GM12801 (cell line): Measurements from ENCODE around the gene MYH9.

ENCODE experiments used
- TF ChIP-seq, protein P1 (sequence below): IDR thresholded peaks from one replicate; pipeline ENCODE4 v1.5.1; 2011; ENCODE audit warnings: control low read depth; ENCODE audit not compliant: insufficient read length; ENCODE audit errors: extremely low read depth

MYH9 gene

DNA sequence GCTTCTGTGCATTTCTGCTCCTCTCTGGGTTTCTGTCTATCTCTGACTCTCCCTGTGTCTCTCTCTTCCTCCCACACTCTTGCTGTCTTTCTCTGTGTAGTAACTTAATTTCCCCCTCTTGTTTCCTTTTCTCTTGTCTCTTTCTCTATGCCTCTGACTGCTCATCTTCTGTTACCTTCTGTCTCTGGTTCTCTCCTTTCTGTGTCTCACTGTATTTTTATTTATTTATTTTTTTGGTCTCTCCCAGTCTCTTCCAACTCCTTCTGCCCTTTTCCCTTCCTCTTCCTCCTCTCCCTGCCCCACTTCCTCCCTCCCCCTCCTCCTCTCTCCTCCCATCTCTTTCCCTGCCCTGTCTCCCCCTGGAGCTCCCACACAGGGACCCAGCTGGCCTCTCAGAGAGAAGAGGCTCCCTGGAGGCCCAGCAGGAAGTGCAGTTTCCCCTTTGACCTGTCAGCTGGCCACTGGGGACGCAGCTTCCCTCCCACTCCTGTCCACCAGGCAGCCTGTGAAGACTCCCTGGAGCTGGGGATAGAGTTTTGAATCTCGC, 38.3 kb upstream of the MYH9 start:
- TF ChIP-seq, protein P1, sequence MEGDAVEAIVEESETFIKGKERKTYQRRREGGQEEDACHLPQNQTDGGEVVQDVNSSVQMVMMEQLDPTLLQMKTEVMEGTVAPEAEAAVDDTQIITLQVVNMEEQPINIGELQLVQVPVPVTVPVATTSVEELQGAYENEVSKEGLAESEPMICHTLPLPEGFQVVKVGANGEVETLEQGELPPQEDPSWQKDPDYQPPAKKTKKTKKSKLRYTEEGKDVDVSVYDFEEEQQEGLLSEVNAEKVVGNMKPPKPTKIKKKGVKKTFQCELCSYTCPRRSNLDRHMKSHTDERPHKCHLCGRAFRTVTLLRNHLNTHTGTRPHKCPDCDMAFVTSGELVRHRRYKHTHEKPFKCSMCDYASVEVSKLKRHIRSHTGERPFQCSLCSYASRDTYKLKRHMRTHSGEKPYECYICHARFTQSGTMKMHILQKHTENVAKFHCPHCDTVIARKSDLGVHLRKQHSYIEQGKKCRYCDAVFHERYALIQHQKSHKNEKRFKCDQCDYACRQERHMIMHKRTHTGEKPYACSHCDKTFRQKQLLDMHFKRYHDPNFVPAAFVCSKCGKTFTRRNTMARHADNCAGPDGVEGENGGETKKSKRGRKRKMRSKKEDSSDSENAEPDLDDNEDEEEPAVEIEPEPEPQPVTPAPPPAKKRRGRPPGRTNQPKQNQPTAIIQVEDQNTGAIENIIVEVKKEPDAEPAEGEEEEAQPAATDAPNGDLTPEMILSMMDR = no peak

GRCh38 chr22:36424901-36425579, 37.3 kb upstream of the MYH9 start:
- TF ChIP-seq, protein P1 = no peak

DNA sequence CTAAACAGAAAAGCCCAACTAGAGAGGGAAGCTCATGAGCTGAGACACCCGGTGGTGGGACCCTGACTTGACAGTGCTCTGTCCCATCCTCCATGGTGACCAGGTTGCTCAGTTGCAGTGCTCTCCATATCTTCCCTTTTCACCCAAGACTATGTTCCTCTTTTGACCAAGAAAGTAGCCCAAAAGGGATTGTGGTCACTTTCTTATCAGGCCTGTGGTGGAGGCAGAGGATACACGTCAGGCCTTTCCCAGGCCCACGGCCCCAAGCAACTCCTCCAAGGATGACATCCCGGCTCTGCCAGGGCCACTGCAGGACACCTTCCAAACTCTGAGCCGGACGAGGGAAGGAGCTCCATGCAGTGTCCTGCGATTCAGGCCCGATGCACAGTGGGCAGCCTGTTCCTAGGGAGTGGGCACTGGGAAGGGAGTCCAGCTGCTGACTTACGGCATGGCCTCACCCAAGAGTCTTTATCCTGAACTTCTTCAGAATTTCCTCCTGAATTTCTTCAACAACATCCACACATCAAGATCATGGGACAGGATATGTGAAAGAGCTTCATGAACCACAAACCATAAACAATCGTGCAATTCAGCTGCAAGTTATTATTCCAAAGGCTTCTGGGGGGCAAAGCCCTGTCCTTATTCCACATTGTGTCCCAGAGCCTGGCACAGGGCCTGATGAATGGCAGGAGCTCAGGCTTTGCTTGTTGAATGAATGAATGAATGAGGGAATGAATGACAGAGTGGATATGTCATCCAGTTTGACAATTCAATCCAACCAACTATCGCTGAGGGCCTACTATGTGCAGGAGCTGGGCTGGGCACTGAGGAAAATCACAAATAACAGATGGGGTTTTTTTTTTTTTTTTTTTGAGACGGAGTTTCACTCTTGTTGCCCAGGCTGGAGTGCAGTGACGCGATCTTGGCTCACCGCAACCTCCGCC, 36.0 kb upstream of the MYH9 start:
- TF ChIP-seq, protein P1 = no peak

DNA sequence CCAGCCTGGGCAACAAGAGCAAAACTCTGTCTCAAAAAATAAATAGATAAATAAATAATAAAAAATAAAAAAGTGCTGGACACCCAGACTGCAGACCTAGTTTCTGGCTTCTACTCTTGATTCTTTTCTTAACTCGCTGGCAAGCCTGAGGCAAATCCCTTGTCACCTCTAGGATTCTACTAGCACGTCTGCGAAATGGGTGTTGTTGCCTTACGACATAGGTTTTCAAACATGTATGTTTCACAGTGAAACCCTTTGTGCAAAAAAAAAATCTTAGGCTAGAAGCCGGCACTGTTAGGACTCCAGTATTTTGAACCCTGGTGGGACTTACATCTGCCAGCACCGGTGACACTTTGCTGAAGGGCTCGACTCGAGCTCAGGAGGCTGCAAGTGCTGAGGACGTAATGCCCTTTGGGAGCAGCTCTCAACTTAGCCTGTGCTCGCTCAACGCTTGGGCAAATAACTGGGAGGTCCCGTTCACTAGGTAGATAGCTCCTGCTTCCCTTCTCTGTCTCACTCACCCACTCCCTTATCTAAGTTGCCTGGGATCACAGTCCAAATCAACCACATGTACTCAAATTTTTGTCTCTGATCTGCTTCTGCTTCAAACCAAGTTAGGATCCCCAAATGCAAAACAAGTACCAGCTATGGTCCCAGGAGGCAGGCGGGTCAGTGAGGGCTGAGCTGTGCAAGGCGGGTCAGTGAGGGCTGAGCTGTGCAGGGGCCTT, 34.7 kb upstream of the MYH9 start:
- TF ChIP-seq, protein P1 = no peak

DNA sequence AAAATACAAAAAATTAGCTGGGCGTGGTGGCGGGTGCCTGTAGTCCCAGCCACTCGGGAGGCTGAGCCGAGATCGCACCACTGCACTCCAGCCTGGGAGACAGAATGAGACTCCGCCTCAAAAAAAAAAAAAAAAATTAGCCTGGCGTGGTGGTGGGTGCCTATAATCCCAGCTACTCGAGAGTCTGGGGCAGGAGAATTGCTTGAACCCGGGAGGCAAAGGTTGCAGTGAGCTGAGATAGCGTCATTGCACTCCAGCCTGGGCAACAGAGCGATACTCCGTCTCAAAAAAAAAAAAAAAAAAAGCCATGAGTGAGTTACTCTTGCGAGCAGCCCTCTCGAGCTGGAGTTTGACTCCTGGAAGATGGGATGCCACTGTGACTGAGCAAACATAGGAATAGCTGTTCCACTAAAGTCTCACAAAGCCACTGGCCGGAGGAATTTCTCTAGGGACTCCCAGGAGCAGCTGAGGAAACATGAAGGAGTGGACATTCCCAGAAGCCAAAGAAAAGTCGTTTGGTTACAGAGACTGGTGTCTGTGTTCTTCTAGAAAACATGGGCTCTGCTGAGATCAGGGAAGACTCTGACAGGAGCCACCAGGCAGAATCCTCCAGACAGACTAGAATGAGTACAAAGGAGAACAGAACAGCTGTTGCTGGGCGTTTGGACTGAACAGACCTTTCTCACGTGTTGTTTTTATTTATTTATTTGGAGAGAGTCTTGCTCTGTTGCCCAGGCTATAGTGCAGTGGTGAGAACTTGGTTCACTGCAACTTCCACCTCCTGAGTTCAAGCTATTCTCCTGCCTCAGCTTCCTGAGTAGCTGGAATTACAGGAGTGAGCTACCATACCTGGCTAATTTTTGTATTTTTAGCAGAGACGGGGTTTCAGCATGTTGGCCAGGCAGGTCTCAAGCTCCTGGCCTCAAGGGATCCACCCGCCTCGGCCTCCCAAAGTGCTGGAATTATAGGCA, 32.4 kb upstream of the MYH9 start:
- TF ChIP-seq, protein P1 = no peak

- TF ChIP-seq, protein P1 = no peak
Observed at GRCh38 chr22:36419177-36419911, 31.6 kb upstream of the MYH9 start.
